Sigmoid colon (tissue), 4 donors: Measurements from ENCODE around the gene CNGB1.

ENCODE experiments used
- CTCF ChIP-seq, 4 experiments: fragments of 450-650 bp in 3 of 4; fragments of 200-600 bp in 1 of 4; IDR thresholded peaks; one replicate each; pipeline ENCODE4 v1.5.1; 2016 to 2019; ENCODE audit warnings: antibody characterized with exemption in 4 of 4, mild to moderate bottlenecking in 3 of 4, moderate library complexity in 2 of 4
- EP300 ChIP-seq, 4 donors: sonication (generic); formaldehyde crosslinking; IDR thresholded peaks; one replicate each; pipeline ENCODE4 v1.6.1; 2017; ENCODE audit warnings: antibody characterized with exemption in 4 of 4
- POLR2AphosphoS5 ChIP-seq, 4 donors: sonication (generic); formaldehyde crosslinking; IDR thresholded peaks; one replicate each; pipeline ENCODE4 v1.6.1; 2017; ENCODE audit warnings: antibody characterized with exemption in 4 of 4

- TF ChIP-seq CTCF (IDR thresholded peaks at IDR 0.05) (no peak), EP300 (IDR thresholded peaks at IDR 0.05) (no peak), POLR2AphosphoS5 (IDR thresholded peaks at IDR 0.05) (no peak)
These were observed 23.7 kb downstream of the CNGB1 start for GRCh38 chr16:57947261-57947660.
